Adrenal gland (tissue), 5 donors: ENCODE measurements around the gene PYM1.

ENCODE experiments used
- POLR2A ChIP-seq, 2 donors: fragments of 450-650 bp; IDR thresholded peaks; one replicate each; pipeline ENCODE4 v1.6.1; 2017; ENCODE audit warnings: antibody characterized with exemption in 2 of 2, mild to moderate bottlenecking in 2 of 2, moderate library complexity in 1 of 2
- TF ChIP-seq, protein P1 (sequence below), 6 experiments: fragments of 450-650 bp in 4 of 6; fragments of 200-600 bp in 2 of 6; sonication (generic) in 1 of 6; IDR thresholded peaks; 1 replicate in 5 of 6; 2 replicates in 1 of 6; pipeline versions ENCODE4 v1.5.1 to v1.8.0; 2016 to 2021; ENCODE audit warnings: antibody characterized with exemption in 6 of 6, mild to moderate bottlenecking in 2 of 6, moderate library complexity in 1 of 6
- donor health status: DM: no; HTN: no; CAD: no.

- TF ChIP-seq, protein P1, sequence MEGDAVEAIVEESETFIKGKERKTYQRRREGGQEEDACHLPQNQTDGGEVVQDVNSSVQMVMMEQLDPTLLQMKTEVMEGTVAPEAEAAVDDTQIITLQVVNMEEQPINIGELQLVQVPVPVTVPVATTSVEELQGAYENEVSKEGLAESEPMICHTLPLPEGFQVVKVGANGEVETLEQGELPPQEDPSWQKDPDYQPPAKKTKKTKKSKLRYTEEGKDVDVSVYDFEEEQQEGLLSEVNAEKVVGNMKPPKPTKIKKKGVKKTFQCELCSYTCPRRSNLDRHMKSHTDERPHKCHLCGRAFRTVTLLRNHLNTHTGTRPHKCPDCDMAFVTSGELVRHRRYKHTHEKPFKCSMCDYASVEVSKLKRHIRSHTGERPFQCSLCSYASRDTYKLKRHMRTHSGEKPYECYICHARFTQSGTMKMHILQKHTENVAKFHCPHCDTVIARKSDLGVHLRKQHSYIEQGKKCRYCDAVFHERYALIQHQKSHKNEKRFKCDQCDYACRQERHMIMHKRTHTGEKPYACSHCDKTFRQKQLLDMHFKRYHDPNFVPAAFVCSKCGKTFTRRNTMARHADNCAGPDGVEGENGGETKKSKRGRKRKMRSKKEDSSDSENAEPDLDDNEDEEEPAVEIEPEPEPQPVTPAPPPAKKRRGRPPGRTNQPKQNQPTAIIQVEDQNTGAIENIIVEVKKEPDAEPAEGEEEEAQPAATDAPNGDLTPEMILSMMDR (IDR thresholded peaks at IDR 0.05) = no peak
- TF ChIP-seq POLR2A (IDR thresholded peaks at IDR 0.05) = no peak
Measured at GRCh38 chr12:55909513-55909884, 18.2 kb downstream of the PYM1 start.
